NCI-H82 treated with DMSO at 0.1 percent for 48 hours (cell line): ENCODE data around the gene SGMS1.

Experiments used
- DNase-seq: peaks from one replicate; lab custom pipeline; 2025; ENCODE audit not compliant: unreplicated experiment; lab: John Stamatoyannopoulos, UW

Gene SGMS1

DNA sequence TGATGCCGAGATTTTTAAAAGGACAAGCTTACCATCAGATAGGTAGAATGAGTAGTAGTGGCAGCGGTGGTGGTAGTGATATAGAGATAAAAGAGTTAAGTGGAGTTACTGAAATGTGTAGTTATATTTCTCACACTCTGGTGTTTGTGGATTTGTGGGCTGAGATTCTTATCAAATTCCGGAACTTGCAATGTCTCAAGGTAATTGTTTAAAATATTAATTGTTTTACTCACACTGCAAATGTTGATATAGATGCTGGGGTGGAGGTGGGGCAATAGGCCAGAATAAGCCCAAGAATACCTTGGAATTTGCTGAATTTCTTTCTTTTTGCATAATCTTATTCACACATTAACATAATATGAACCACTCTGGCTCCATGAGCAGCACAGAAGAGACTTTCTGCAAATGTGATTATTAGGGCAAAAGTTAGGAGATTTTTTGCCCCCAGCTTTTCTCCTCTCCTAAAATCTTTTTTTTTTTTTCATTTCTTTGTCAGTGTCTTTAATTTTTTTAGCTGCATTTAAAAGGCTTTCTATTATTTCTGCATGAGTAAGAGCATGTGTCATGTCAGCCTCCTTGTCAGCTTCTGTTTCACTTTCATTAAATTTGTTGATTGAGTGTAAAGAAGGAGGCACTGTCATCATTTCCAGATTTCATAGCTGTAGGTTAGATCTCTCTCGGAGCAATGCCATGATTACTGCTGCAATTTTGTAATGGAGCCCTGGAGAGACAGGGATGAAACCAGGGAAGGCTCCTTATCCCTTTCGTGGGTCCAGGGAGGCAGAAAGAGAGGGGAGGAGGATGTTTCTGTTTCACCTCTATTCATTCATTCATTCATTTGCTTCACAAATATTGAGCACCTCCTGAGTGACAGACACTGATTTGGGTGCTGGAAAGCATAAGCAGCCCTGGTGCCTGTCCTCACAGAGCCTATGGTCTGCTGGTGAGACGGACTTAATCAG, 13.1 kb upstream of the SGMS1 start:
- DNase-seq, result no peak

DNA sequence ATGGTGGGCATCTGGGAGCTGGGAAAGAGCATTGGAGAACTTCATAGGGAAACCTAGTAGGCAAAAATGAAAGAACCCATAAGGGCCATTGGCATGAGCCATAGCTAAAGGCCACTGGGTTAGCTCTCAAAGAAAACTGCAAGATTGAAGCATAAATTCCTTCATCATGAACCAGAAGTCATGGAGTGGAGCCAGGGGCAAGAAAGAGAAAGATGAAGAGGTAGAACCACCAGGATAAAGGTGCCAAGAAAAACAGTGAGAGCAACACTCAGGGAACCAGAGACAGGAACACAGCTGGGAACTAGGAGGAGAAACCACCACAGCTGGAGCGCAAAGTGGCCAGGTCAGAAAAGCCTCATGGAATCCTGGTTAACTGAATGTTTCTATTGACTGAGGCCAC, 11.5 kb upstream of the SGMS1 start:
- no peak for DNase-seq

DNA sequence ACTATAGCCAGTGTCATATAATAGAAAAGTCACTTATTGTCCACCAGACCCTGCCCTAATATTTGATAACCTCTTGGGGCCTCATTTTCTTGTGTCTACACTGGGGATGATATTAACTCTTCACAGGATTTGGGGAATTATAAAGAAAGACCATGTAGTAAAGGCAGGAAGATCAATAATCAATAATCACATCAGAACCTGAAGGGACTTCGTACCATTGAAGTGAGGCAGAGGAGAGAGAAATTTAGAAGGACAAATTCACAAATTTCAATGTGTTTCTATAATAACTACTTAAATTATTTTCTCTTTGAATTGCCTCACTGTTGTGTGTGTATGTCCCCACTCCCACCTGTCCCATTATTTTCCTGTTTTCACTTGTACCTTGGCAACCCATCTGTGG, 10.7 kb upstream of the SGMS1 start:
- DNase-seq, result no peak

DNA sequence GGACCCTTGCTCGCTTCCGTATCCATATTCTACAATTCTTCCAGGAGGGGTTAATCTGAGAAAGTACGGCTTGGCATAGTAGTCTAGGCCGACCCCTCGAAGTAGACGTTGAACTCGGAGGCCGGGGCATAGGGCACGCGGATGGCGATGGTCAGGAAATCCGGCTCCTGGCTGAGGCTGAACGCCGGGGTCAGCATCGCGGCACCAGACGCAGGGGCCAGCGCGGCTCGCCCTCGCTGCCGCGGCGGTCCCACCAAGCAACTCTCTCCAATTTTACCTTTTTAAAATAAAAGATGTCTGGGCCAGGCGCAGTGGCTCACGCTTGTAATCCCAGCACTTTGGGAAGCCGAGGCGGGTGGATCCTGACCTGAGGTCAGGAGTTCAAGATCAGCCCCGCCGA, 7.3 kb upstream of the SGMS1 start:
- DNase-seq, result no peak

DNA sequence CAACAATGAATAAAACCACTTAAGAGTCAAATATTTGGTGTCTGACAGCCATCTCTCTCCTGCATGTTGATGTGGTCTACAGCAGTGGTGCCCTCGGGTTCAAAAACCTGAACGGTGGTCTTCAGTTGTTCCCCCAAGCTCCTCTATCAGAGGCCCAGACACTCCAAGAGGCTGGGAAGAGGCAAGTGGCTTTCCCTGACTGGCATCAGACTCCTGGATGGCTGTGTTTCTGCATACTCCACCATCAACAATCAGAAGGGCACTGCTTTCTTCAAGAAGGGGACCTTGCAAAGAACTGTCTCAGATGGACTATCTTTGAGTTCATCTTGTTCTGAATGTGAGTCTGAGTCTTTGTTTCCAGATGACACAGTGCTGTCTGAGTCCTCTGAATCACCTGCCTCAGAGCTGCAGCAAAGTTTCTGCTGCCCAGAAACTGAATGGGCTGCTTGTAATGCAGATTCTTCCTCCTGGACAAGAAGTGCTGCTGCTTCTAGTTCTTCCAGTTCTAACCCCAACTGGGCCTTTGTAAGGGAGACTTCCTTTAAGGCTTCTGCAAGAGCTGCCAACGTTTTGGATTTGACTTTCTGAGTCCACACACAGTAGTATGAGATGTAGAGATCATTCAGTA, 5.9 kb upstream of the SGMS1 start:
- no peak for DNase-seq

DNA sequence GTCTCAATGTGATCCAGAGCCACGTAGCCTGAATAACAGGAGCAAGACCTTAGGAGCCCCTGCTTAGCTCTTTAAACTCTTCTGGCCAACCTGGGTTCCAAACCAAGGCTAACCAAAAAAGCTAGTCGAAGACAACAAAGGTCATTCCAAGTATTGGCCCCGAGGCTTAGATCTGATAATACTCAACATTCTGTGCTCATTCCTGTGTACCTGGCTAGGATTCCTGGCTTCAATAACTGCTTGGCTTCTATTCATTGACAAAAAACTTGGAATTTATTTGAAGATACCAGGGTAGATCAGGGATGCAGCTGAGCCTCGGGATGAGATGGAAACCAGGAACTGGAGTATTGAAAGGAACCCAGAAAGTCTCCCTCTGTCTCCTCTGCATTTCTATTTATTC, 4.1 kb upstream of the SGMS1 start:
- no peak for DNase-seq

DNA sequence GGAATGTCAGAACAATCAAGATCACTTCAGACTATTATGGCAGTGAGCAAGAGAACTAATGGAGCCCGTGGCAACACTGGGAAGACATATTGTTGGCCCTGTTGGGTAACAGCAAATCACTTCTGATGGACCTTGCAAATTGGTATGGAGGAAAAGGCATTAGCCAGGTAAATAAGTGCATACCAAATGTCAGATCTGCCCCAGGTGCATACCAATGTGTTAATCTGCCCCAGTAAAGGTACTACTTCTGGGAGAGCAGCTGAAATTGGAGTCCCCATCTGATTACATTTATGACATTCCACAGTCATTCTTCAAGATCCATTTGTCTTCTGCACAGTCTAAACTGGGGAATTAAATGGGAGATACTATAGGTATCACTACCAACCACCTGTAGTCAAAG, 3.7 kb upstream of the SGMS1 start:
- DNase-seq, result no peak

DNA sequence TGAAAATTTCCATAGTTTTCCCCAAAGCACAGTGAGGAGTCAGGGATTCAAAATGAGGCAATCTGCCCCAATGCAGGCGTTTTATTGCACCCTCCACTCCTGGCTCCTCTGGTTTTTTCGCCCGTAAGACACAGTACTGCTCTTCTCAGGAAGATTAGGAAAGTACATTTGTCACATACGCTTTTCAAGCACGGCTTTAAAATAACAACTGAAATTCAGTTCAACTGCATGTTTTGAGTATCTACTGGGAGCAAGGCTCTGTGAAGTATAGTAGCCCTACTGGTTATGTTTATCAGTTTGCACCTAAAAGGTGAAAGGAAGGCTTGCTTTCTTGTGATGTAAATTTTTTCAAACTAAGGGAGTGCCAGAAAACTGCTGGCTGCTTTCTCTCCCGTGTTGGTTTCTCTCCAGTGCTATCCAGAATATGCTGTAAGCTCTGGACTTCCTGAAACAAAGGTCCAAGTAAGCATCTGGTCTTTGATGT, 1.9 kb upstream of the SGMS1 start:
- DNase-seq, result no peak

DNA sequence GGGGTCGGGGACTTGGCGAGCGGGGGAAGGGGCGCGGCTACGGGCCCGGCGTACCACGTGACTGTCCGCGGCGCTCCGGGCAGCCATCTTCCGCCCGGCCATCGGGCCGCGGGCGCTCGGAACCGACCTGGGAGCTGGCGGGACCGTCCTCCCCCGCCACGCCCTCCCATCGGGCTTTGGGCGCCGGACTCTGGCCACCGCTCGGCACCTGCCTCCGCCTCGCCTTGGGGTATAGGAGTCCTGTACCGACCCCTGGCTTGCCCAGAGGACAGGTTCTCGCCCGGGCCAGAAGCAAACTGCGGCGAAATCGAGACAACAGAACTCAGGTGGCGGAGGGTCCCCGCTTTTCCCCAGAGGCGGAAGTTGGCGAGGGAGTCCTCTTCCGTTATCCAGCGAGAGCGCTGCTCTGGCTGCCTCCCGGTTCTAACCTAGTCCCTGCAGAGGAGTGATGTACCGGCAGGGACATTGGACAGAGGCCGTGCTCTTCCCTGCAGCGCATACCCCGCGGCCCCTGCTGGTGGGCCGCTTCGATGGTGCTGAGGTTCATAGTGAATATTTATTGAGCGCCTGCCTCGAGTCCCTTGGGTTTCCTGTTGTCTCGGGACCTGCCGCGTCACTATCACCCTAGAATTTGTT, 1.2 kb upstream of the SGMS1 start:
- peak; percentile 10 for DNase-seq

DNA sequence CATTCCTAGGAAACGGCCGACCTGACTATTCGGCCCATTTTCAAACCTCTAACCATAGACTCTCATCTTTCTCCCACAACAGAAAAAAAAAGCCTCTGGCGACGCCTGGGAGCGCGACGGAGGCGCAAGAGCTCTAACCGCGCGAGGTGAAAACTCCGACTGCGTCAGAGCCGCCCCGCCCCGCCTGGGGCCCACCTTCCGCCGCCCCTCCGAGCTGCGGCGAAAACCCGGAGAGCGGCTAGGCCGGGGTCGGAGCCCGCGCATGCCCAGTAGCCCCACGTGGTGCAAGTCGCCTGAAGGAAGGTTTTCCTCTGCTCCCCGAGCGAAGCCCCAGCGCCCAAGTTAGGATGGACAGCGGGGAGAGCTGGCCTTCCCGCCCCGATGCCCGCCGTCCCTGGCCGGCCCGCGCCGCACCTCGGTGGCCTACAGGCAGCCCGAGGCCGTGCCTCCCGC, 683 bp upstream of the SGMS1 start:
- DNase-seq, result peak; percentile 56

DNA sequence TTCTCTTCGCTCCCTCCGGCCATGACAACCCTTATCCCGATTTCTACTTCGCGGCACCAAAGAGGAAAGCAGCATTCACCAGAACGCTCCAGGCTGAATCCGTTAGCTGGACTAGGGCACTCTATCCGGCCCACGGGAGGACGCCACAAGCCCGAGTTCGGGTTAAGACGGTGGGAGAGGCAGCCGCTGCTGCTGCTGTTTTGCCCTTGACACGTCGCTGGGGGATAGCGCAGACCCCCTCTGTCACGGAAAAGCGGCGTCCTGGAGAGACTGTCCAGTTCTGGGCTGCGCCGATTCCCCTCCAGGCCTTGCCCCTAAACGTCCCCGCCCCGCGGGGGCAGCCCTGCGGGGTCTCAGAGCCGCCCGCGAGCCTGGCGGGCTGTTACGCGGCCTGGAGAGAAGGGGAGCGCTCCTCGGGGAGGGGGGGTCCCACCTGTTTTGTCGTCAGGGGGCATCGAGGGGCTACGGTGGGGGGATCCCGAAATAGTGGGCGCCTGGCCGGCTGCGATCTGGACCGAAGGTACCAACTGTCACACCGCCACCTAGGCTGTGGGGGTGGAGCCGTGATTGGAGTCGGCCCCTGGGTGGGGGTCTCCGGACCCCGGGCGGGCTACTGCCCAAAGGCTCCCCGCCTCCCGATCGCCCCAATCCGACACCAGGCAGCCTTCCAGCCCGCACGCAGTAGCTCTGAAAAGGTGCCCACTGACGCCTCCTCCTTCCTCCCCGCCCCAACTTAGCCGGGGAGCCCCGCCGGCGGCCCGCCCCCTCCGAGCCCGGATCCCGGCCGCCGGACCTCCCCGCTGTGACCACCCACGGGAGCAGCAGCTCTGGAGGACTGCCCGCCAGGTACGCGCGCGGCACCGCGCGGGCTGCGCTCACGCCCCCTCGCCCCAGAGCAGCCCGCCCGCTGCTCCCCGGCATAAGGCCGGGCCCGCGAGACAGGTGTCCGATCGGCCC, 772 bp downstream of the SGMS1 start:
- DNase-seq, result no peak

DNA sequence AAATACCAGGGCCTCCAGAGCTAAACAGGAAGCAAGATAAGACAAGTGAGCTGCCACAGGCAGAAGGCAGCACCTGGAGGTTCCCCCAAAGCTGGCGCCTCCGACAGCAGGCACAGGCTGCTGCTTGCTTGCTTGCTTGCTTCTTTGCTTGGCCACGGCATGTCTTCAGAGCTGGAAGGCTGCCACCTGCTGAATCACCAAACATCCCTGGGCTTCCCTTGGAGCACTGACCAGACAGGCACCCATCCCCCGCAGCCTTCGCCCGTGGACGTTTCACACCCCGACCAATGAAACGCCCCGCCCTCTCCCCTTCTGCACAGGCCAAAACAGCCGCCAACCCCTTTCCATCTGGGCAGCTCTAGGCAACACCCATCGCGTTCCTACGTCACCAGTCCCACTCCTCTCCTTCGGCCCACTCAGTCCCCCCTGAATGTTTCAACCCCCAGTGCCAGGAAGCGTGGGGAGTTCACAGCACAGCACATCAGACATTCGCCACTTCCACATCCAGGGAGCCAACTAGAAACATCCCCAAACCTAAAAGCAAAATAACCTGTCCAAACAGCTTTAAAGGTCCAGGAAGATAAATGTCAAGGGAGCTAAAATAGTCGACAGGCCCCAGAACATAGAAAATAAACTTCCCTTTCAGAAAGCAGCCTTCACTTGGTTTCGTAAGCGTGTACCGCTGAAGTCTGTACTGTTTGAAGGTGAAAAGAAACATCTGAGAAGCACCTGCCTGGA, 1.6 kb downstream of the SGMS1 start:
- DNase-seq, result peak; percentile 34

DNA sequence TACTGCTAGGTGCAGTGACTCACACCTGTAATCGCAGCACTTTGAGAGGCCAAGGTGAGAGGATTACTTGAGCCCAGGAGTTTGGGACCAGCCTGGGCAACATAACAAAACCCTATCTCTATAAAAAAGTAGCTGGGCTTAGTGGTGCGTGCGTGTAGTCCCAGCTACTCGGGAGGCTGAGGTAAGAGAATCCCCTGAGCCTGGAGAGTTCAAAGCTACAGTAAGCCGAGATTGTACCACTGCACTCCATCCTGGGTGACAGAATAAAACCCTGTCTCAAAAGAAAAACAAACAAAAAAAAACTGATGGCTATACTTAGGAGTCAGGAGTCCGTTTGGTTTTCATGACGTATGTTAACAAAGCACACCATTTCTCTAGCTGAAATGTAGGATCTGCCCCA, 2.9 kb downstream of the SGMS1 start:
- no peak for DNase-seq

DNA sequence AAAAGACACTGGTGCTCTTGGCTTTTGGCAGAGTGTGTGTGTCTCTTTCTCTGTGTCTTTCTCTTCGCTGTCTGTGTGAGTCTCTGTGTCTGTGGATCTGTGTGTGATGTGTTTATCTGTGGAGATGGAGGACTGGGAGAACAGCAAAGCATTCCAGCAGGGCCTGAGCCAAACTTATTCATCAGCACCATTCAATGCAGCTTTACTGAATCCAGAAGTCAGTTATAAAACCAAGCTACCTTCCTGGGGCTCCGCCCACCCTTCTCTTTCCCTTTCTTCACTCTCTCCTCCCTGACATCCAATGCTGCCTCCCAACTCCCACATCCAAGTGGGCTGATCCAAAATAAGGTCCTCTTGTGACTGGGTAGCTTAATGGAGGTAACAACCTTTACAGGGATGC, 3.9 kb downstream of the SGMS1 start:
- no peak for DNase-seq

DNA sequence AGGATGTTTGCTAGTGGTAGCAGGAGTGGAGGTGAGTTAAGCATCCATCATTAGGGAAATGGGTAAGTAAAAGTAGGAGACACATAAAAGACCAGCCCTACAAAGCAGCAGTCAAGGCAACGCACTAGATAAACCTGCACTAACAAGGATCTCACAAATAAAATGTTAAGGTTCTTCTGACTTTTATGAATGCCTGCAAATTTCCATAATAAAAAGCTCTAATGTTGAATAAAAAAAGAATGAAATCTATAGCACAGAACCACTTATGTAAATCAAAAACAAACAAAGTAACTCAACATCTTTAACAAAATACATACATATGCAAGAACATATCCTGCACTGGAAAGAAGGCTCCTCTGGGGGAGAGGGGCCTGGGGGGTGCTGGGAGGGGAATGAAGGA, 4.6 kb downstream of the SGMS1 start:
- no peak for DNase-seq

DNA sequence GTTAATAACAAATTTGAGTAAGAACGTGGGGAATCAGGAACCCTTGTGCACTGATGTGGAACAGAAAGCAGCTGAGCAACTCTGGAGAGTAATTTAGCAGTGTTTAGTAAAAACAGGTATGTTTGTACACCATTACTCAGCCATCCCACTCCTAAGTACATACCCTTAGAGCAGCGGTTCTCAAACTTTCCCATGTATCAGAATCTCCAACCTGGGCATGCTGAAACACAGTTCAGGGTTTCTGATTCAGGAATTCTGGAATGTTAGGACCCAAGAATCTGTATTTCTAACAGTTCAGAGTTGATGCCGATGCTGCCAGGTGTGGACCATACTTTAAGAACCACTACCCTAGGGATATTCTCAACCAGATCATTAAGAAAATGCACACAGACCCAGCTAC, 5.1 kb downstream of the SGMS1 start:
- no peak for DNase-seq

DNA sequence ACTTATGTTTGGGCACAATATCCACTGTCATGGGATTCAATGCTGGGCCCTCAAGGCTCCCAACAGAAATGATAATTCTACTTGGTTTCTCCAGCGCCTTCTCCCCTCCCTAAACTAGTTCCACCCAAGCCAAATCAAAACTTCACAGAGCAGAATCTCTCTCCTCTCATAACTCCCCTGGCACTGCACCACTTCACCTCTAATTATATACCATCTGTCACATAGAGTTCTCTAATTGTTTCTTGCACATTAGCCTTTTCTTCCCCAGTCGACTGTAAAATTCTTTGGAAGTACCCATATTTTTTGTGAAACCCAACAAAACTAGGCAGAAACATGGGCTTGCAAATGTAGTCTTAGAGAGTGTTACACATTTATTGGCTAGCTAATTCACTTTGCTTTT, 8.1 kb downstream of the SGMS1 start:
- DNase-seq, result no peak

DNA sequence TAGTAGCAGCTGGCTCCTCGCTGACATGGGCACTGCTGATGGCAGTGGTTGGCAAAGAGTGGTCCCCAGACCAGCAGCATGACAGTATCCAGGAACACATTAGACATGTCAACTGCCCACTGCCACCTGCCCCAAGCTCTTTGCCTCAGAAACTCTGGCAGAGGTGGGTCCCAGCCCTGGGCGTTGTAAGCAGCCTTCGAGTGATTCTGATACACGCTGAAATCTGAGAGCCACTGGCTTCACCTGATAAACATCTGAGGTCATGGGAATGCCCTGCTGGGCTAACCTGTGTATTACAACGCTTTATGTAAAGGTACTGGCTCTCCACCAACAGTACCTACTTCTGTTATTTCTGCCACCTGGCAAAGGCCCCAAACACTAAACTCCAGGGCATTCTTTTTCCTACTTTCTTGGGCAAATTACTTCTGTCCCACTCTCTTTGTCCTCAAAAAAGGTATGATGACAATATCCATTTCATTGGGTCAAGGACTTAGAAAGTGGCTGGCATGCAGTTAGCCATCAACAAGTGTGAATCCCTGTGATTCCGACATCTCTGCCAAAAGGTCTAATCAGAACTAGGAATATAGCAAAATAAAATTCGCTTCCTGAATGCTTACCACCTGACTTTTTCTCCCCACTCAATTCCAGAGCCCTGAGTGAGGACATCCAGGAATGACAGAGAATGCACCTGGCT, 9.2 kb downstream of the SGMS1 start:
- no peak for DNase-seq

DNA sequence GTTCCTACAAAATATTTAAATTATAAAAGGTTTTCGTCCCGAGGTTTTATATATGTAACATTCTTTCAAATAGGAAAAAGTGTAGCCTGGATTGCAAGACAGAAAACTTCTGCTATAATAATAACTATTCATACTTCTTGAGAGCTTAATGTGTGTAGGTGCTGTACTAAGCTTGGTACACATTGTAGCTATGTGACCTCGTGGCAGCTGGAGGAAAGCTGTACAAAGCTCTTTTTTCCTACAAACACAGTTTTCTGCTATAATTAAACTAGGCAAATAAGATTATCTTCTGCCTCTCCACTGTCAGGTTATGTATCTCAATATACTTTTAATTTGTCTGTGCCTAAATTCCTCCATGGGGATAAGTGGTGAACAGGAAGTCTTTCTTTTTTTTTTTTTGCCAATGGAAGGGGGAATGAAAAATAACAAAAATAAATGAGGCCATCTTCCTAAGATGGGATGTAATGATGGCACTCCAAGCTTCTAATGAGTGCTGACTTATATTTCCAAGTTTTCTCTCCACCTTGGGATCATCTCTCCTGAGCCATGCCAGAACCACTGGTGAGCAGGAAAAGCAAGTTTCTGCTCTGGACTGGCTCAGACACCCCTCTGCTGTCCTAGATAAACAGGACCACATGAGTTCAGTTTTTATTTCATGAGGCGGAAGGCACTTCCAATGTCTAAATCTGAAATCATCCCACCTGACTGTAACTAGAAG, 9.9 kb downstream of the SGMS1 start:
- no peak for DNase-seq
